Prostate gland (tissue), 2 donors: ENCODE data around the gene ATP9A.

Experiments
- CTCF ChIP-seq, 4 experiments: fragments of 200-600 bp in 2 of 4; fragments of 450-650 bp in 2 of 4; sonication (generic) in 2 of 4; IDR thresholded peaks; 1 replicate in 3 of 4; 2 replicates in 1 of 4; pipeline ENCODE4 v1.5.1; 2016 to 2019; ENCODE audit warnings: antibody characterized with exemption in 4 of 4, mild to moderate bottlenecking in 2 of 4, moderate library complexity in 2 of 4
- POLR2A ChIP-seq: fragments of 450-650 bp; IDR thresholded peaks from one replicate; pipeline ENCODE4 v1.6.1; 2016; ENCODE audit warnings: antibody characterized with exemption, mild to moderate bottlenecking
- POLR2AphosphoS5 ChIP-seq: sonication (generic); formaldehyde crosslinking; IDR thresholded peaks from one replicate; pipeline ENCODE4 v1.6.1; 2017; ENCODE audit warnings: antibody characterized with exemption

- no peak for TF ChIP-seq CTCF (IDR thresholded peaks at IDR 0.05)
- TF ChIP-seq POLR2AphosphoS5: no peak
- no peak for TF ChIP-seq POLR2A
Observed at GRCh38 chr20:51747182-51747911, 20.8 kb downstream of the ATP9A start.
